GM19240 (cell line): ENCODE measurements around the gene ZNF106.

ENCODE experiments used
- DNase-seq: peaks from one replicate; pipeline ENCODE4 v3.0.0; 2011; ENCODE audit warnings: low spot score; ENCODE audit not compliant: insufficient read length

ZNF106 gene

GRCh38 chr15:42482701-42483100 is 8.2 kb downstream of the ZNF106 start:
- DNase-seq = no peak

GRCh38 chr15:42474827-42475226 is 16.1 kb downstream of the ZNF106 start:
- DNase-seq = no peak

GRCh38 chr15:42471002-42471401 is 19.9 kb downstream of the ZNF106 start:
- no peak for DNase-seq

- no peak for DNase-seq
These were observed 25.3 kb downstream of the ZNF106 start for GRCh38 chr15:42465520-42466259.

GRCh38 chr15:42461261-42461660 is 29.7 kb downstream of the ZNF106 start:
- DNase-seq = no peak

- peak; percentile 30 for DNase-seq
These were observed 33.2 kb downstream of the ZNF106 start for GRCh38 chr15:42457445-42458442.

GRCh38 chr15:42456971-42457370 is 34.0 kb downstream of the ZNF106 start:
- DNase-seq = no peak

- no peak for DNase-seq
These were observed 34.4 kb downstream of the ZNF106 start for GRCh38 chr15:42456531-42456930.

- no peak for DNase-seq
These were observed 37.1 kb downstream of the ZNF106 start for GRCh38 chr15:42453826-42454225.

- DNase-seq = no peak
These were observed 40.5 kb downstream of the ZNF106 start for GRCh38 chr15:42450425-42450790.

GRCh38 chr15:42449770-42450424 is 41.0 kb downstream of the ZNF106 start:
- DNase-seq = no peak

GRCh38 chr15:42448281-42448680 is 42.7 kb downstream of the ZNF106 start:
- no peak for DNase-seq

- DNase-seq = no peak
These were observed 43.3 kb downstream of the ZNF106 start for GRCh38 chr15:42447599-42447998.

- DNase-seq = no peak
These were observed 45.4 kb downstream of the ZNF106 start for GRCh38 chr15:42445551-42445950.

GRCh38 chr15:42444415-42445063 is 46.4 kb downstream of the ZNF106 start:
- no peak for DNase-seq

GRCh38 chr15:42427429-42428223 is 63.3 kb downstream of the ZNF106 start:
- DNase-seq = no peak

- no peak for DNase-seq
These were observed 69.6 kb downstream of the ZNF106 start for GRCh38 chr15:42421376-42421775.

- DNase-seq = no peak
These were observed 71.6 kb downstream of the ZNF106 start for GRCh38 chr15:42419369-42419768.

GRCh38 chr15:42413920-42414319 is 77.0 kb downstream of the ZNF106 start:
- no peak for DNase-seq

- DNase-seq = no peak
These were observed 79.1 kb downstream of the ZNF106 start for GRCh38 chr15:42411884-42412283.

GRCh38 chr15:42409011-42409410 is 81.9 kb downstream of the ZNF106 start:
- no peak for DNase-seq
